Body of pancreas (tissue), 4 donors: ENCODE results near the gene ADAMTS17.

Source experiments
- CTCF ChIP-seq, 7 experiments: fragments of 450-650 bp in 4 of 7; fragments of 200-600 bp in 3 of 7; sonication (generic) in 3 of 7; IDR thresholded peaks; one replicate each; pipeline ENCODE4 v1.5.1; 2016 to 2019; ENCODE audit warnings: antibody characterized with exemption in 7 of 7
- POLR2A ChIP-seq, 3 donors: fragments of 450-650 bp; IDR thresholded peaks; one replicate each; pipeline ENCODE4 v1.6.1; 2016; ENCODE audit warnings: antibody characterized with exemption in 3 of 3, mild to moderate bottlenecking in 2 of 3

- TF ChIP-seq POLR2A (IDR thresholded peaks at IDR 0.05) (no peak), CTCF (IDR thresholded peaks at IDR 0.05) (no peak)
Observed at GRCh38 chr15:100193277-100193860, 148.4 kb downstream of the ADAMTS17 start.
